Heart left ventricle (tissue), 16 donors: ENCODE results near the gene ADGRD1. TPM values are rescaled to one million over a fixed set of nuclear protein-coding genes. Genes with fewer than 3 reads are reported as not detected.

Source experiments
- ATAC-seq, 4 donors: fragments of 200-7000 bp; cut with Tn5 transposase; one replicate each; pipeline ENCODE4 v1.9.1; 2020 to 2022; ENCODE audit warnings: moderate library complexity in 4 of 4, mild to moderate bottlenecking in 3 of 4, moderate number of reproducible peaks in 1 of 4
- DNase-seq, 5 donors: peaks; one replicate each; pipeline ENCODE4 v3.0.0-alpha.2; 2020
- H3K27ac ChIP-seq, 12 donors: fragments of 200-600 bp; sonication (generic) in 4 of 12; one replicate each; pipeline versions ENCODE4 v1.5.0 to v1.8.0; 2016 to 2022; ENCODE audit warnings: mild to moderate bottlenecking in 2 of 12
- H3K27me3 ChIP-seq, 9 donors: fragments of 200-600 bp; sonication (generic) in 2 of 9; one replicate each; pipeline versions ENCODE4 v1.5.1 to v1.8.0; 2016 to 2022; ENCODE audit warnings: mild to moderate bottlenecking in 3 of 9
- H3K36me3 ChIP-seq, 9 donors: fragments of 200-600 bp; sonication (generic) in 2 of 9; one replicate each; pipeline versions ENCODE4 v1.5.0 to v1.8.0; 2018 to 2022; ENCODE audit warnings: mild to moderate bottlenecking in 2 of 9
- H3K4me1 ChIP-seq, 12 donors: fragments of 200-600 bp; sonication (generic) in 4 of 12; one replicate each; pipeline versions ENCODE4 v1.5.0 to v1.8.0; 2016 to 2022; ENCODE audit warnings: mild to moderate bottlenecking in 3 of 12
- H3K4me3 ChIP-seq, 12 donors: fragments of 200-600 bp; sonication (generic) in 4 of 12; one replicate each; pipeline versions ENCODE4 v1.5.0 to v1.8.0; 2017 to 2022; ENCODE audit warnings: mild to moderate bottlenecking in 9 of 12, moderate library complexity in 4 of 12
- H3K9me3 ChIP-seq, 12 donors: fragments of 200-600 bp; sonication (generic) in 4 of 12; one replicate each; pipeline versions ENCODE4 v1.5.0 to v1.8.0; 2016 to 2022; ENCODE audit warnings: mild to moderate bottlenecking in 1 of 12
- CTCF ChIP-seq, 12 donors: fragments of 200-600 bp; sonication (generic) in 4 of 12; IDR thresholded peaks; one replicate each; pipeline versions ENCODE4 v1.5.0 to v1.8.0; 2018 to 2022; ENCODE audit warnings: antibody characterized with exemption in 12 of 12, mild to moderate bottlenecking in 5 of 12
- POLR2A ChIP-seq, 2 donors: fragments of 450-650 bp; IDR thresholded peaks; one replicate each; pipeline ENCODE4 v1.6.1; 2017; ENCODE audit warnings: antibody characterized with exemption in 2 of 2, mild to moderate bottlenecking in 2 of 2, moderate library complexity in 2 of 2
- WGBS, 4 donors: extraction: QIAGEN DNeasy Blood & Tissue Kit in 2 of 4; methylation state at CpG; one replicate each; pipeline versions ENCODE4 v1.1.5 to v1.1.7; 2013 to 2018; 5-methylcytosine and 5-hydroxymethylcytosine counted together
- intact Hi-C, 10 donors: fragments of 100-400 bp; cut with DNase I; formaldehyde crosslinking; loops; one replicate each; pipeline versions ENCODE4 v1.11.1 to v1.14.2; 2022
- polyA plus RNA-seq, 2 donors: library from polyadenylated mRNA; stranded (reverse); fragments of 200-250 nt; gene quantifications; one replicate each; pipeline ENCODE4 v1.2.3, GENCODE V29; 2013
- total RNA-seq, 9 donors: library from RNA; depleted of rRNA in 2 of 9; stranded (reverse); fragments of >200 nt in 2 of 9; fragmentation: NEBNext Ultra II Directional in 3 of 9; extraction: Animal tissue kit (Norgen Biotek cat#: 25700) in 3 of 9; gene quantifications; one replicate each; pipeline versions ENCODE4 v1.1.0 to v1.2.4, GENCODE V29; 2016 to 2023
- donor health status: ischemic (EF 13 %, LVEDD 7.1; RV severe dilation, severe dysfunction).
- donor health status: healthy with polysubstance abuse.
- donor health status: DM: no; HTN: yes; CAD: no.
- donor health status: DM: no; HTN: no; CAD: no.
- donor health status: ischemic (EF 25% LVEDD 6.9; RV normal size, moderate dysfunction).
- donor health status: ischemic (EF 25% LVEDD 5.7; RV mildly dilated, moderate dysfunction).
- donor health status: healthy.
- donor health status: DM: yes; HTN: yes; CAD: no.
- donor health status: ischemic (EF 35%, LVEDD 5.7; RV mildly dilated, moderate dysfunction).
- donor health status: nonischemic (EF 11% LVEDD 7.7; RV severe dilation, severe dysfunction).
- donor health status: DM: yes; HTN: yes; CAD: no.
- donor health status: PGD.
- donor health status: ischemic (EF 29% LVEDD 5.4; RV normal size, mild dysfunction).
- donor health status: nonischemic (EF 23%, LVEDD 6.1; RV moderate dilation, normal function).

The ADGRD1 gene
- total and polyA plus RNA-seq, 11 donors: 22.7 to 109 (median 66.3) TPM

GRCh38 chr12:130975116-130975515, 21.4 kb downstream of the ADGRD1 start:
- DNase-seq (no peak), ATAC-seq (no peak)
- intact Hi-C loops: no loop called here
- 78 to 97% (median 86%) methylated on average over 6 to 7 of the region's 7 CpGs for WGBS, 4 donors
- Histone ChIP-seq H3K27ac (no peak overlapping the region), H3K27me3 (no peaks in the 10 kb centered on the region), H3K4me1 (peaks cover 0 to 24% (median 5%) of the 10 kb centered on the region in 12 donors), H3K36me3 (peaks cover 0 to 63% (median 39%) of the 10 kb centered on the region in 9 donors), H3K4me3 (no peak overlapping the region), H3K9me3 (no peaks in the 10 kb centered on the region)
- no peak for TF ChIP-seq CTCF (IDR thresholded peaks at IDR 0.05)
- no peak for TF ChIP-seq POLR2A (IDR thresholded peaks at IDR 0.05)

- Histone ChIP-seq H3K9me3 (no peaks in the 10 kb centered on the region), H3K27me3 (no peaks in the 10 kb centered on the region), H3K27ac (no peak overlapping the region), H3K4me1 (peaks cover 0 to 24% (median 8%) of the 10 kb centered on the region in 12 donors), H3K36me3 (peaks cover 0 to 52% (median 39%) of the 10 kb centered on the region in 9 donors), H3K4me3 (no peak overlapping the region)
- WGBS, 4 donors: 90 to 96% (median 94%) methylated on average over 14 to 15 of the region's 15 CpGs
- TF ChIP-seq POLR2A (IDR thresholded peaks at IDR 0.05) (no peak), CTCF (IDR thresholded peaks at IDR 0.05) (no peak)
- intact Hi-C loops: no loop called here
- ATAC-seq (no peak), DNase-seq (no peak)
Observed at GRCh38 chr12:130976171-130976720, 22.5 kb downstream of the ADGRD1 start.

GRCh38 chr12:130977046-130977742, 23.5 kb downstream of the ADGRD1 start:
- 84 to 89% (median 86%) methylated on average over 14 to 17 of the region's 17 CpGs for WGBS, 4 donors
- Histone ChIP-seq H3K27me3 (no peaks in the 10 kb centered on the region), H3K4me1 (peaks cover 0 to 25% (median 10%) of the 10 kb centered on the region in 12 donors), H3K27ac (no peak overlapping the region), H3K4me3 (no peak overlapping the region), H3K36me3 (peaks cover 0 to 44% (median 29%) of the 10 kb centered on the region in 9 donors), H3K9me3 (no peaks in the 10 kb centered on the region)
- DNase-seq (no peak), ATAC-seq (no peak)
- TF ChIP-seq CTCF (IDR thresholded peaks at IDR 0.05): no peak
- TF ChIP-seq POLR2A (IDR thresholded peaks at IDR 0.05): no peak
- intact Hi-C loops: no loop called here

- Histone ChIP-seq H3K36me3 (peaks cover 0 to 41% (median 24%) of the 10 kb centered on the region in 9 donors), H3K9me3 (no peaks in the 10 kb centered on the region), H3K4me1 (peaks cover 0 to 26% (median 8%) of the 10 kb centered on the region in 12 donors)
Observed at GRCh38 chr12:130977743-130978095, 24.0 kb downstream of the ADGRD1 start.

More at GRCh38 chr12:130977743-130978095, 24.0 kb downstream of the ADGRD1 start:
- Histone ChIP-seq H3K27me3 (no peaks in the 10 kb centered on the region), H3K4me3 (no peak overlapping the region), H3K27ac (peak overlapping the region in 1 of 12 donors; percentile 24)
- intact Hi-C loops: no loop called here
- WGBS, 4 donors: 87 to 93% (median 92%) methylated on average over 6 to 10 of the region's 10 CpGs
- ATAC-seq (no peak), DNase-seq (no peak)
- TF ChIP-seq CTCF (IDR thresholded peaks at IDR 0.05) (no peak), POLR2A (IDR thresholded peaks at IDR 0.05) (no peak)
